GM18505 (cell line): Measurements from ENCODE around the gene SIM2.
"Not testable (repeated sequence)": the region's sequence is repeated elsewhere in the genome, so short reads cannot be mapped to it uniquely, and the experiment has no call there.

Source experiments
- ATAC-seq: cut with Tn5 transposase; IDR thresholded peaks from one replicate; pipeline ENCODE4 v1.9.1; 2021; ENCODE audit not compliant: unreplicated experiment
- POLR2A ChIP-seq: IDR thresholded peaks from 4 replicates; pipeline ENCODE4 v1.6.1; 2011; ENCODE audit warnings: borderline replicate concordance; ENCODE audit not compliant: insufficient read depth, insufficient read length; ENCODE audit errors: extremely low read depth

The SIM2 gene

GRCh38 chr21:36698981-36699545 is at the start of gene SIM2:
TSS of gene SIM2 (plus strand) at chr21:36699115. CDS start at chr21:36699747, 632 bp downstream.
- ATAC-seq: no peak
- TF ChIP-seq POLR2A: no peak

GRCh38 chr21:36654324-36654723 is 44.6 kb upstream of the SIM2 start:
- TF ChIP-seq POLR2A: no peak
- no peak for ATAC-seq

- TF ChIP-seq POLR2A: no peak
- no peak for ATAC-seq
These were observed 44.1 kb upstream of the SIM2 start for GRCh38 chr21:36654796-36655325.

GRCh38 chr21:36656138-36656537 is 42.8 kb upstream of the SIM2 start:
- ATAC-seq: no peak
- no peak for TF ChIP-seq POLR2A

- not testable (repeated sequence) for ATAC-seq
These were observed 41.6 kb upstream of the SIM2 start for GRCh38 chr21:36657290-36657689.

GRCh38 chr21:36657999-36658398 is 40.9 kb upstream of the SIM2 start:
- TF ChIP-seq POLR2A: no peak
- ATAC-seq: no peak

- ATAC-seq: no peak
- TF ChIP-seq POLR2A: no peak
These were observed 40.0 kb upstream of the SIM2 start for GRCh38 chr21:36658926-36659325.

- TF ChIP-seq POLR2A: no peak
- no peak for ATAC-seq
These were observed 37.2 kb upstream of the SIM2 start for GRCh38 chr21:36661511-36662309.

- no peak for ATAC-seq
- TF ChIP-seq POLR2A: no peak
These were observed 35.7 kb upstream of the SIM2 start for GRCh38 chr21:36663033-36663855.

GRCh38 chr21:36664662-36664990 is 34.3 kb upstream of the SIM2 start:
- no peak for TF ChIP-seq POLR2A

GRCh38 chr21:36665806-36666205 is 33.1 kb upstream of the SIM2 start:
- no peak for ATAC-seq
- no peak for TF ChIP-seq POLR2A

More at GRCh38 chr21:36664662-36664990, 34.3 kb upstream of the SIM2 start:
- ATAC-seq: no peak

GRCh38 chr21:36668713-36669112 is 30.2 kb upstream of the SIM2 start:
- no peak for ATAC-seq

GRCh38 chr21:36671836-36672235 is 27.1 kb upstream of the SIM2 start:
- TF ChIP-seq POLR2A: no peak
- ATAC-seq: no peak

More at GRCh38 chr21:36668713-36669112, 30.2 kb upstream of the SIM2 start:
- no peak for TF ChIP-seq POLR2A

- ATAC-seq: not testable (repeated sequence)
These were observed 26.6 kb upstream of the SIM2 start for GRCh38 chr21:36672296-36672695.
